C4-2B (cell line): ENCODE measurements around the gene TTF1.

Source experiments
- CTCF ChIP-seq: fragments of 450-650 bp; conservative IDR thresholded peaks from 2 replicates; pipeline ENCODE4 v1.5.1; 2017; ENCODE audit warnings: mild to moderate bottlenecking
- ZFX ChIP-seq: fragments of 450-650 bp; IDR thresholded peaks from 2 replicates; pipeline ENCODE4 v1.6.1; 2017

- TF ChIP-seq ZFX, result no peak
- TF ChIP-seq CTCF, result no peak
Observed at GRCh38 chr9:132328580-132328979, 78.1 kb downstream of the TTF1 start.
